GM18498 (cell line): ENCODE results near the gene PALM3.

ENCODE experiments used
- ATAC-seq: cut with Tn5 transposase; IDR thresholded peaks from one replicate; pipeline ENCODE4 v1.9.1; 2021; ENCODE audit warnings: mild to moderate bottlenecking, moderate library complexity; ENCODE audit not compliant: unreplicated experiment

The PALM3 gene

GRCh38 chr19:14061751-14062557, at the start of gene PALM3:
PALM3 (minus strand) TSS chr19:14062076; CDS start chr19:14061980, 96 bp downstream.
- no peak for ATAC-seq

DNA sequence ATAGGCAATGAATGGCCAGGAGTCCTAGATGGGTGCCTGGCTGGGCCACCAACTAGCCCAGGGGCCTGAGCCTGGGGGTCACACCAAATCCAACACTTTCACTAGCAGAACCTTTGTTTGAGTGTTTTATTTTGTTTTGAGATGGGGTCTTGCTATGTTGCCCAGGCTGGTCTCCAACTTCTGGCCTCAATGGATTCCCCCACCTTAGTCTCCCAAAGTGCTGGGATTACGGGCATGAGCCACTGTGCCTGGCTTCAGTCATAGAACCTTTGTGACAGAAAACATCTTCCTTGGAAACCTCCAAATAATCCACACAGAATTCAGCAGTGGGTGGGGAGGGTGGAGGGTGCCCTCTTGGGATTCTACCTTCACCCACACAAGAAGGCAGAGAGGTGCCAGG, 49.6 kb upstream of the PALM3 start:
- ATAC-seq = no peak

DNA sequence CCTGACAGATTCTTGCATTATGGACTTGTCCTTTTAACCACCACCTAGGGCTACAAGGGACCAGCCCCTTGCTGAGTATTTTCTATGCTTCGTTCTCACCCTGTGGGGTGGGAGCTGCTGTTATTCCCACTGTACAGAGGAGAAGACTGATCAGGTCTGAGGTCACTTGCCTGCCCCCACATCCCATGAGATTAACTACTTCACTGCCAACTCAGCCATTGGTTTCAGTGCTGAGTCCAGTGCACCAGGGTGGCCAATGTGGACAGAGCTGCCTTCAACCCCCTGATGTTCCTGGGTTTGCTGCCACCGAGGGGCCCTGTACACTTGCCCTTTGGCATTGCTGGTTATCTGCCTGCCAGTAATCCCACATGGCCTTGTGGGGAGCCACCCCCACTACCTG, 48.8 kb upstream of the PALM3 start:
- ATAC-seq = no peak

- no peak for ATAC-seq
Measured at GRCh38 chr19:14107581-14108461, 45.9 kb upstream of the PALM3 start.

DNA sequence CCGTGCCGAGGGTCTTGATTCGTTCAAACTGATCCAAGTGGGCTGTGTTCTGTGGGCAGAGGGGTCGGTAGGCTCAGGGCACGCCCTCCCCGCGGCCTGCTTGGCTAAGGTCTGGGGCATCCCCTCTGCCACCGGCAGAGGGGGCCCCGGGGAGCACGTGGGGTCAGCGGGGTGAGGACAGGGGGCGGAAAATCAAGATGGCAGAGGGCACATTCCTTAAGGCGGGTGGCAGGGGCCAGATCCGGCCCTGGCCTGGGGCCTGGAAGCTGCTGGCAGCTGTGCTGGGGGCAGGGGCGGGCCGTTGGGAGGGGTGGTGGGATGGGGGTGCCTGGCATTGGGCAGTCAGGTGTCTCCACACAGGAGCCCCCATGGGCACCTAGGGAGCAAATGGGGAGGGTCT, 45.0 kb upstream of the PALM3 start:
- no peak for ATAC-seq

DNA sequence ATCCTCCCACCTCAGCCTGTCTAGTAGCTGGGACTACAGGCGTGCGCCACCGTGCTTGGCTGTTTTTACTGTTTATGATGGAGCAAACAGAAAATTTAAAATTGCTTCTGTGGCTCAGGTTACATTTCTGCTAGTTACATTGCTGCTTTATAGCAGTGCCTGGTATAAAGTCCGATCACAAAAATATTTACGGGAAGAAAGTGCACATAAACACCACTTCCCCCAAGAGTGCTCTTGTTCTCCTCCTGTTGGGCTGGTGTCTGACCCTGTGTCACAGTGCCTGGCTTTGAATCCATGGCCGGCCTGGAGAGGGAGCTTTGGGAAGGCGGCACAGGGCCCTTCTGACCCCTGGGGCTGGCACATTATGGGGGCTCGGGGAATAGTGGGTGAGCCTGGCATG, 43.8 kb upstream of the PALM3 start:
- ATAC-seq = no peak

GRCh38 chr19:14103310-14103709, 41.4 kb upstream of the PALM3 start:
- no peak for ATAC-seq

DNA sequence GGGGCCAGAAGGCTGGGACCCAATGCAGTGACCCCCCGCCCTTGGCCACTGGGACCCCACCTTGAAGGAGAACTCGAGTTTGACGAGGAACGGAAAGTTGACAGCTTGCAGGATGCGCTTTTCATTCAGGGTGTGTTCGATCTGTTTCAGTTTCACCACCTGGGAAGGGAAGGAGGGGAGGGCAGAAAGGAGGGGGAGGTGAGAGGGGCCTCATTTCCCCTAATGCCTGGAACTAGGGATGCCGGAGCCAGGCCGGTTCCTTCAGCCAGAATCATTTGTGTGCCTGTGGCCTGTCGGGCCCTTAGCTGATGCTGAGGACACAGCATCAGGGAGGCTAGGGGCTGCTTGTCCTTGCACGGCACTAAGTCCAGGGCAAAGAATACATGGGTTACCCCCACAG, 40.9 kb upstream of the PALM3 start:
- no peak for ATAC-seq

GRCh38 chr19:14102102-14102696, 40.3 kb upstream of the PALM3 start:
- no peak for ATAC-seq

DNA sequence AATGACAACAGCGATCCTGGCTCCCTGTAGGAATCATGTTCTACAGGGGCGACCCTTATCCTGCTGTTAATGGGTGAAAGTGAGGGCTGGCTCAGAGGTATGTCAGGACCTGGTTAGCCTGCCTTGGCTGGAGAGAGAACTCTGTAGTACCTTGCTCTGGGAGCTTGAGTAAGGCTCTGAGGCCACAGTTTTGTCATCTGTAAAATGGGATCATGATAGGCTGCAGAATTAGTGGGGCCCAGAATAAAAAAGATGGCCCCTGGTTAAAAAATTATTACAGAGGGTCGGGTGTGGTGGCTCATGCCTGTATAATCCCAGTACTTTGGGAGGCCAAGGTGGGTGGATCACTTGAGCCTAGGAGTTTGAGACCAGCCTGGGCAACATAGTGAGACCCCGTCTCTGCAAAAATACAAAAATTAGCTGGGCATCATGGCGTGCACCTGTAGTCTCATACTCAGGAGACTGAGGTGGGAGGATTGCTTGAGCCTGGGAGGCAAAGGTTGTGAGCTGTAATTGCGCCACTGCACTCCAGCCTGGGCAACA, 39.2 kb upstream of the PALM3 start:
- no peak for ATAC-seq

- no peak for ATAC-seq
Measured at GRCh38 chr19:14097532-14098151, 35.8 kb upstream of the PALM3 start.

- no peak for ATAC-seq
Measured at GRCh38 chr19:14096272-14096992, 34.6 kb upstream of the PALM3 start.

DNA sequence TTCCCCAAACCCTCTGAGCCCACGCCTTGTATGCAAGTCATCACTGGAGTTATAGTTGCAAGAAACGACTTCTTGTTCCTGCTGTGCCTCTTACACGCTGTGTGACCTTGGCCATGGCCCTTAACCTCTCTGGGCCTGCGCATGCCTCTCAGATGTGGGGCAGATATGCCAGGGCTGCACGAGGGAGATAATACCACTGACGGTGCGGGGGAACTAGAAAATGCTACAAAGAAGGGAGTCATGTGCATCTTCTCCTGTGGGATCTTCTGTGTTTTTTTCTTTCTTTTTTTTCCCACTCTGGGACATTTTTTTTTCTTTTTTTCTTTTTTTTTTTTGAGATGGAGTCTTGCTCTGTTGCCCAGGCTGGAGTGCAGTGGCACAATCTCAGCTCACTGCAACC, 33.0 kb upstream of the PALM3 start:
- ATAC-seq = no peak

DNA sequence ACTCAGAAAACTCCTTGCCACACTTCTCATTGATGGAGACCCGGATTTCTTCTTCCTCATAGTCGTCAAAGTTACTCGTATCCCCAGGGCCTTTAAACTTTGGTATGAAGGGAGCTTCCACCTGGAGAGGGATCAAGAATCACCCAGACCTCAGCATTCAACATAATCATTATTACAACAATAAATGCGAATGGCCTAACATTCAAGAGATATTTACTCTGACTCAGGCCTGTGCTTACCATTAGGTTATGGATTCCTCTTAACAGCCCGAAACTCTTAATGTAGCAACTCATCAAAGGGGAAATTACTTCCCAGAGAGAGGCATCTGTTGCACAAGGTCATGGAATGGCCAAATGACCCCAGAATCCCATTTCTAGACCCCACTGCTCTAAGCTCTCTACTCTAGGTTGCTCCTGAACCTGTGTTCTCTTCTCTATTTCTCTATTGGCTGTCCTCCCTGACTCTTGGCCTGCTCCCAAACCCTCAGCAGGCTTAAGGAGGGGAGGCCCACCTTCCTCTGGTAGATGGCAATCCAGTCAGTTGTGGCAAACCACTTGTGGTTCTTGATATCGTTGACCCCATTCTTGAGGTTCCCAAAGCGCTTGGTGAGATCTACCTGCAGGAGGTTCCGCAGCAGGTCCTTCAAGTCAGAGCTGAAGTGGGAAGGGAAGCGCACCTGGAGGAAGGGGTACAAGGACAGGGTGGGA, 31.4 kb upstream of the PALM3 start:
- no peak for ATAC-seq

GRCh38 chr19:14091813-14092462, 30.1 kb upstream of the PALM3 start:
- peak; percentile 9 for ATAC-seq

DNA sequence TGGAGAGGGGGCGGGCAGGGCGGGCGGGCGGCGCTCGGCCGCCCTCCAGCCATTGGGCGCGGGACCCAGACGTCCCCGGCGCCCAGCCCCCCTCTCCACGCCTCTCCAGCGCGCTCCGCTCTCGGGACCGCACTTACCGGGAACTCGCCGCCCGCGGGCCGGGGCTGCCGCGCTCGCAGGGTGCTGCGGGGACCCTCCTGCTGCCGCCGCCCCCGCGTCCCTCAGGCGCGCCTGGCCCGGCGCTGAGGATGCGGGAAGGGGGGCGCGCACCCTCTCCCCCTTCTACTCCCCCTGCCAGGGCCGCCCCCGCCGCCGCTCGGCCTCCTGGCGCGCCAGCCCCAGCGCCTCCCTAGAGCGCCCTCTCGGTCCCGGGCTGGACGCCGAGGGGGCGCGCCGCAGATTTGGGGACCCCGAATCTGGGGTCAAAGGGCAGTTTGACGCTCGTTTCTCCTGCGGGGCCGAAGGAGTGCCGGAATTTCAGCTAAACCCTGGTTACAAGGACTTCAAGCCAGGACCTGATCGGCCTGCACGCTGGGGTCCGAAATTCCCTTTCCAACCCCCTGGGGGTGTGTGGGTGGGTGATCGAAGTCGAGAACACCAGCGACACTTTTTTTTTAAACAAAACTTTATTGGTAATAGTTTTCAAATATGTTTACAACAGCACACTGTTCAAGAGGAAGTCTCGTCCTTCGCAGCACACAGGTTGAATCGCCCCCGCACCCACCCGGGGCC, 29.4 kb upstream of the PALM3 start:
- ATAC-seq = peak; percentile 63

- ATAC-seq = peak; percentile 48
Measured at GRCh38 chr19:14090509-14091080, 28.7 kb upstream of the PALM3 start, which contains the start of gene SAMD1. SAMD1 (minus strand) TSS chr19:14090751.
